ENCODE measurements around the gene SLC2A1. TPM values are rescaled to one million over a fixed set of nuclear protein-coding genes. Genes with fewer than 3 reads are reported as not detected.
A peak's percentile ranks its signal among the peaks of the same experiment; 100 is the strongest.

SLC2A1 gene
- total RNA-seq, 4 donors from 2014 or later: 4.6 to 76.2 (median 28.2) TPM

- Histone ChIP-seq H3K4me1 (no peaks in the 10 kb centered on the region), H3K9me3 (no peaks in the 10 kb centered on the region), H3K27ac (peak overlapping the region; percentile 63 to 90), H3K27me3 (no peaks in the 10 kb centered on the region), H3K4me3 (peak overlapping the region; percentile 45 to 87), H3K36me3 (no peaks in the 10 kb centered on the region)
- peak in 1 of 4 experiments; percentile 12 for TF ChIP-seq CTCF (IDR thresholded peaks at IDR 0.05)
- peak in 1 of 2 donors; percentile 7 for TF ChIP-seq POLR2A (IDR thresholded peaks at IDR 0.05)
- intact Hi-C loops (cut with DNase I; ENCODE audit: low total_unique reads): no loop called here
- peak; percentile 45 to 49 for DNase-seq
These were observed 684 bp downstream of the SLC2A1 start for GRCh38 chr1:42957880-42958487.

- Histone ChIP-seq H3K9me3 (no peaks in the 10 kb centered on the region), H3K36me3 (no peaks in the 10 kb centered on the region), H3K27me3 (no peaks in the 10 kb centered on the region), H3K27ac (peak overlapping the region; percentile 63 to 90), H3K4me1 (no peaks in the 10 kb centered on the region), H3K4me3 (peak overlapping the region; percentile 45 to 87)
- intact Hi-C loops (cut with DNase I; ENCODE audit: low total_unique reads): no loop called here
- TF ChIP-seq CTCF (IDR thresholded peaks at IDR 0.05) (no peak), POLR2A (IDR thresholded peaks at IDR 0.05) (no peak)
- no peak for DNase-seq
These were observed 1.3 kb downstream of the SLC2A1 start for GRCh38 chr1:42957229-42957879.

GRCh38 chr1:42956739-42957138 is 1.9 kb downstream of the SLC2A1 start:
- TF ChIP-seq POLR2A (IDR thresholded peaks at IDR 0.05) (no peak), CTCF (IDR thresholded peaks at IDR 0.05) (no peak)

GRCh38 chr1:42955311-42956063 is 3.2 kb downstream of the SLC2A1 start:
- Histone ChIP-seq H3K4me1 (no peaks in the 10 kb centered on the region), H3K36me3 (no peaks in the 10 kb centered on the region), H3K9me3 (no peaks in the 10 kb centered on the region), H3K4me3 (no peak overlapping the region), H3K27ac (no peak overlapping the region), H3K27me3 (no peaks in the 10 kb centered on the region)
- TF ChIP-seq CTCF (IDR thresholded peaks at IDR 0.05) (no peak), POLR2A (IDR thresholded peaks at IDR 0.05) (no peak)
- DNase-seq: no peak
- intact Hi-C loops (cut with DNase I; ENCODE audit: low total_unique reads): no loop called here

More at GRCh38 chr1:42956739-42957138, 1.9 kb downstream of the SLC2A1 start:
- Histone ChIP-seq H3K4me1 (no peaks in the 10 kb centered on the region), H3K36me3 (no peaks in the 10 kb centered on the region), H3K27me3 (no peaks in the 10 kb centered on the region), H3K4me3 (no peak overlapping the region), H3K9me3 (no peaks in the 10 kb centered on the region), H3K27ac (no peak overlapping the region)
- intact Hi-C loops (cut with DNase I; ENCODE audit: low total_unique reads): no loop called here
- no peak for DNase-seq

All from uterus (tissue), 4 donors.